HepG2 (cell line): ENCODE data around the gene PTCH1. TPM values are rescaled to one million over a fixed set of nuclear protein-coding genes. Genes with fewer than 3 reads are reported as not detected.

Experiments
- ELF3 ChIP-seq: IDR thresholded peaks from 2 replicates; pipeline ENCODE4 v1.6.1; 2016; ENCODE audit warnings: missing genetic modification reagents, missing compliant biosample characterization
- HIVEP1 ChIP-seq: sonication (generic); formaldehyde crosslinking; IDR thresholded peaks from 2 replicates; pipeline ENCODE4 v1.4.0; 2020; ENCODE audit warnings: mild to moderate bottlenecking, missing genetic modification reagents
- HNRNPL ChIP-seq: fragments of 200-400 bp; formaldehyde crosslinking; IDR thresholded peaks from 2 replicates; pipeline ENCODE4 v1.6.1; 2017; ENCODE audit warnings: mild to moderate bottlenecking, low read depth, low read length
- NFYC ChIP-seq: IDR thresholded peaks from 2 replicates; pipeline ENCODE4 v1.6.1; 2016; ENCODE audit warnings: missing genetic modification reagents, missing compliant biosample characterization
- PAWR ChIP-seq: sonication (generic); formaldehyde crosslinking; IDR thresholded peaks from 2 replicates; pipeline ENCODE4 v1.4.0; 2020; ENCODE audit warnings: missing genetic modification reagents, mild to moderate bottlenecking, borderline replicate concordance
- RELA ChIP-seq: sonication (generic); formaldehyde crosslinking; IDR thresholded peaks from 2 replicates; pipeline ENCODE4 v1.4.0; 2020; ENCODE audit warnings: missing genetic modification reagents
- RORA ChIP-seq: sonication (generic); formaldehyde crosslinking; IDR thresholded peaks from 2 replicates; pipeline ENCODE4 v1.5.0; 2020; ENCODE audit warnings: mild to moderate bottlenecking, missing genetic modification reagents, moderate library complexity
- SETDB1 ChIP-seq: sonication (generic); formaldehyde crosslinking; IDR thresholded peaks from 2 replicates; pipeline ENCODE4 v1.5.1; 2020; ENCODE audit warnings: missing genetic modification reagents, mild to moderate bottlenecking, borderline replicate concordance
- SMARCC2 ChIP-seq: fragments of 450-650 bp; IDR thresholded peaks from 2 replicates; pipeline ENCODE4 v1.6.1; 2017; ENCODE audit warnings: antibody characterized with exemption, mild to moderate bottlenecking
- SP140L ChIP-seq: sonication (generic); formaldehyde crosslinking; IDR thresholded peaks from 2 replicates; pipeline ENCODE4 v1.4.0; 2020; ENCODE audit warnings: missing genetic modification reagents, borderline replicate concordance
- STAT6 ChIP-seq: sonication (generic); formaldehyde crosslinking; IDR thresholded peaks from 2 replicates; pipeline ENCODE4 v1.4.0; 2020; ENCODE audit warnings: missing genetic modification reagents, mild to moderate bottlenecking, borderline replicate concordance
- ZBTB2 ChIP-seq: sonication (generic); formaldehyde crosslinking; IDR thresholded peaks from 2 replicates; pipeline ENCODE4 v1.8.0; 2022; ENCODE audit warnings: low read depth, missing genetic modification reagents
- ZFAT ChIP-seq: sonication (generic); formaldehyde crosslinking; conservative IDR thresholded peaks from 2 replicates; pipeline ENCODE4 v1.8.1; 2023; ENCODE audit warnings: missing genetic modification reagents, inconsistent platforms
- ZNF207 ChIP-seq: fragments of 450-650 bp; IDR thresholded peaks from 2 replicates; pipeline ENCODE4 v1.6.1; 2016; ENCODE audit warnings: antibody characterized with exemption, borderline replicate concordance
- ZNF407 ChIP-seq: sonication (generic); formaldehyde crosslinking; IDR thresholded peaks from one replicate; pipeline ENCODE4 v1.5.1; 2020; ENCODE audit warnings: mild to moderate bottlenecking, missing genetic modification reagents; ENCODE audit errors: not compliant biosample characterization
- ZNF652 ChIP-seq: IDR thresholded peaks from 2 replicates; pipeline ENCODE4 v1.6.1; 2016; ENCODE audit warnings: low read depth, borderline replicate concordance
- ZNF703 ChIP-seq: sonication (generic); formaldehyde crosslinking; IDR thresholded peaks from 2 replicates; pipeline ENCODE4 v1.5.1; 2020; ENCODE audit warnings: missing genetic modification reagents, mild to moderate bottlenecking, moderate library complexity, borderline replicate concordance
- ZNF768 ChIP-seq: sonication (generic); formaldehyde crosslinking; IDR thresholded peaks from 2 replicates; pipeline ENCODE4 v1.4.0; 2020; ENCODE audit warnings: missing genetic modification reagents
- polyA plus RNA-seq, 8 experiments: library from polyadenylated mRNA; depleted of rRNA in 3 of 8; stranded (reverse) in 7 of 8; unstranded in 1 of 8; fragments of >200 nt; fragmentation: Illumina TruSeq in 4 of 8; extraction: Trizol in 4 of 8; gene quantifications; 2 replicates each; pipeline versions ENCODE4 v1.2.1 to v1.2.3, GENCODE V29; 2011 to 2016; ENCODE audit warnings: low read depth in 4 of 8, missing spikeins in 1 of 8, mixed read lengths in 1 of 8; ENCODE audit not compliant: insufficient read depth in 1 of 8
- total RNA-seq, 5 experiments: library from RNA; depleted of rRNA; stranded (reverse); fragments of >200 nt; fragmentation: Illumina TruSeq; extraction: Trizol; gene quantifications; 2 replicates each; pipeline ENCODE4 v1.2.3, GENCODE V29; 2016; ENCODE audit warnings: low read depth in 1 of 5

Gene PTCH1
- total and polyA plus RNA-seq, 2 of the 13 experiments (the other 11 are each of a cell fraction or from before 2014, with no cell fraction given): 2.8 to 3.9 TPM

GRCh38 chr9:95508968-95509850 lies 7.6 kb downstream of the PTCH1 start (continued):
- no peak for TF ChIP-seq ZNF407
- no peak for TF ChIP-seq SMARCC2
- TF ChIP-seq HIVEP1 (CRISPR knock-in tag): no peak
- no peak for TF ChIP-seq ZNF207
- no peak for TF ChIP-seq ZNF652
- TF ChIP-seq NFYC (CRISPR knock-in tag): peak; percentile 61
- TF ChIP-seq ZNF768 (CRISPR knock-in tag): no peak
- TF ChIP-seq SETDB1 (CRISPR knock-in tag): no peak
- no peak for TF ChIP-seq RORA (CRISPR knock-in tag)
- no peak for TF ChIP-seq ZBTB2 (CRISPR knock-in tag)
- TF ChIP-seq ELF3: no peak
- TF ChIP-seq ZNF703 (CRISPR knock-in tag): no peak
- TF ChIP-seq SP140L (CRISPR knock-in tag): no peak
- TF ChIP-seq RELA (CRISPR knock-in tag): no peak
- TF ChIP-seq ZFAT (CRISPR knock-in tag): no peak
- no peak for TF ChIP-seq STAT6
- no peak for TF ChIP-seq HNRNPL
- TF ChIP-seq PAWR (CRISPR knock-in tag): no peak
